ENCODE measurements around the gene BMP10. TPM values are rescaled to one million over a fixed set of nuclear protein-coding genes. Genes with fewer than 3 reads are reported as not detected.

BMP10 gene
- total and polyA plus RNA-seq, 2 of the 13 experiments (the other 11 are each of a cell fraction or from before 2014, with no cell fraction given), result not detected

- TF ChIP-seq, protein P1, sequence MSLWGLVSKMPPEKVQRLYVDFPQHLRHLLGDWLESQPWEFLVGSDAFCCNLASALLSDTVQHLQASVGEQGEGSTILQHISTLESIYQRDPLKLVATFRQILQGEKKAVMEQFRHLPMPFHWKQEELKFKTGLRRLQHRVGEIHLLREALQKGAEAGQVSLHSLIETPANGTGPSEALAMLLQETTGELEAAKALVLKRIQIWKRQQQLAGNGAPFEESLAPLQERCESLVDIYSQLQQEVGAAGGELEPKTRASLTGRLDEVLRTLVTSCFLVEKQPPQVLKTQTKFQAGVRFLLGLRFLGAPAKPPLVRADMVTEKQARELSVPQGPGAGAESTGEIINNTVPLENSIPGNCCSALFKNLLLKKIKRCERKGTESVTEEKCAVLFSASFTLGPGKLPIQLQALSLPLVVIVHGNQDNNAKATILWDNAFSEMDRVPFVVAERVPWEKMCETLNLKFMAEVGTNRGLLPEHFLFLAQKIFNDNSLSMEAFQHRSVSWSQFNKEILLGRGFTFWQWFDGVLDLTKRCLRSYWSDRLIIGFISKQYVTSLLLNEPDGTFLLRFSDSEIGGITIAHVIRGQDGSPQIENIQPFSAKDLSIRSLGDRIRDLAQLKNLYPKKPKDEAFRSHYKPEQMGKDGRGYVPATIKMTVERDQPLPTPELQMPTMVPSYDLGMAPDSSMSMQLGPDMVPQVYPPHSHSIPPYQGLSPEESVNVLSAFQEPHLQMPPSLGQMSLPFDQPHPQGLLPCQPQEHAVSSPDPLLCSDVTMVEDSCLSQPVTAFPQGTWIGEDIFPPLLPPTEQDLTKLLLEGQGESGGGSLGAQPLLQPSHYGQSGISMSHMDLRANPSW (CRISPR knock-in tag; IDR thresholded peaks at IDR 0.05; ENCODE audit: borderline replicate concordance), result no peak
- TF ChIP-seq NCOA2 (CRISPR knock-in tag; IDR thresholded peaks at IDR 0.05) (no peak), FOSL2 (CRISPR knock-in tag; IDR thresholded peaks at IDR 0.05) (peak; percentile 34; the same call in 1 of the 2 replicates), SNAPC2 (CRISPR knock-in tag; IDR thresholded peaks at IDR 0.05) (no peak), NFE2 (CRISPR knock-in tag; IDR thresholded peaks at IDR 0.05) (peak; percentile 73; the same call in 1 of the 2 replicates), HMG20A (CRISPR knock-in tag; IDR thresholded peaks at IDR 0.05; ENCODE audit: borderline replicate concordance) (no peak), BORCS8-MEF2B (CRISPR knock-in tag; IDR thresholded peaks at IDR 0.05) (no peak), MAFK (conservative IDR thresholded peaks at IDR 0.05 in 1 of 2, IDR thresholded peaks at IDR 0.05 in 1 of 2; ENCODE audit: low read length in 2 of 2) (peak; percentile 16 to 45; a peak in 1 of 4 replicates)
These were observed 37.3 kb upstream of the BMP10 start (continued) for GRCh38 chr2:68908392-68908970.

GRCh38 chr2:68907920-68908253 is 36.7 kb upstream of the BMP10 start:
- intact Hi-C loops (cut with micrococcal nuclease; ENCODE audit: unreplicated experiment) (loop anchor here (5.0 kb wide), 1 partner anchor 71 kb away; no protein-coding TSS in a partner anchor), in situ Hi-C loops (cut with HindIII; ENCODE audit: extremely low pct_ligation_motif_present, low pct_unique_long_range_greater_than_20kb) (no loop called here)
- Histone ChIP-seq H3K4me2 (ENCODE audit: low read depth, low read length) (no peak overlapping the region), H3K4me3 (replicated peaks in 1 of 3; ENCODE audit: insufficient read depth in 1 of 3, low read depth in 2 of 3, low read length in 3 of 3) (no peak overlapping the region), H4K20me1 (ENCODE audit: insufficient read depth, low read length) (no peaks in the 10 kb centered on the region), H3K79me2 (ENCODE audit: insufficient read depth, low read length) (no peaks in the 10 kb centered on the region), H3K36me3 (replicated peaks in 1 of 2; ENCODE audit: control insufficient read depth in 1 of 2, insufficient read depth in 2 of 2, low read length in 2 of 2) (no peaks in the 10 kb centered on the region), H3K27ac (ENCODE audit: extremely low read length, insufficient read depth, low read length) (no peak overlapping the region), H3K27me3 (ENCODE audit: control insufficient read depth in 1 of 2, insufficient read depth in 2 of 2, low read length in 2 of 2) (peaks cover 0 to 15% of the 10 kb centered on the region in 2 experiments; a peak in 1 of 5 replicates), H3K9me3 (ENCODE audit: low read length) (no peaks in the 10 kb centered on the region), H2AFZ (ENCODE audit: low read length) (no peak overlapping the region), H3K4me1 (ENCODE audit: insufficient read depth, low read length) (peaks cover 10% of the 10 kb centered on the region), H3K9ac (ENCODE audit: insufficient read depth, low read depth, low read length) (no peak overlapping the region)
- no peak for ATAC-seq
- no peak for FAIRE-seq
- POLR2A ChIA-PET, result no interaction called here
- TF ChIP-seq ZNF33B (CRISPR knock-in tag; IDR thresholded peaks at IDR 0.05), result no peak
- TF ChIP-seq MEF2D (CRISPR knock-in tag; IDR thresholded peaks at IDR 0.05), result no peak
- TF ChIP-seq ZNF563 (CRISPR knock-in tag; IDR thresholded peaks at IDR 0.05), result no peak
- no peak for TF ChIP-seq TEF (CRISPR knock-in tag; IDR thresholded peaks at IDR 0.05)
- TF ChIP-seq ZNF251 (CRISPR knock-in tag; IDR thresholded peaks at IDR 0.05), result no peak
- TF ChIP-seq ZNF678 (CRISPR knock-in tag; IDR thresholded peaks at IDR 0.05), result no peak
- no peak for TF ChIP-seq ZIK1 (CRISPR knock-in tag; IDR thresholded peaks at IDR 0.05; ENCODE audit: borderline replicate concordance, low read depth)
- TF ChIP-seq SUZ12 (IDR thresholded peaks at IDR 0.05; ENCODE audit: low read depth, low read length), result no peak
- no peak for TF ChIP-seq SNAPC5 (CRISPR knock-in tag; IDR thresholded peaks at IDR 0.05; ENCODE audit: borderline replicate concordance)
- TF ChIP-seq ZNF792 (CRISPR knock-in tag; IDR thresholded peaks at IDR 0.05), result no peak
- TF ChIP-seq HOMEZ (CRISPR knock-in tag; IDR thresholded peaks at IDR 0.05; ENCODE audit: low read depth), result no peak
- CTCF ChIA-PET (ENCODE audit: low intra/inter-chr PET ratio, low total read pairs), result interaction anchor here (2.9 kb wide), 1 partner anchor 156 kb away, joined by 31 read pairs; no protein-coding TSS in a partner anchor
- no TSS peak for BruUV-seq (replicated peaks)
- DNase-seq (ENCODE audit: low spot score), result no peak
- 7% methylated on average over 4 of the region's 4 CpGs for WGBS (ENCODE audit: low lambda C conversion rate)

Data from HepG2 (cell line).